SW 1271 (cell line): ENCODE results near the gene ISCA1.

Experiments used
- DNase-seq, 2 experiments: peaks; one replicate each; lab custom pipeline; 2025; lab: John Stamatoyannopoulos, UW

The ISCA1 gene

GRCh38 chr9:86222667-86223066, 59.7 kb downstream of the ISCA1 start:
- DNase-seq = no peak

- DNase-seq = no peak
Measured at GRCh38 chr9:86219606-86220005, 62.7 kb downstream of the ISCA1 start.

GRCh38 chr9:86217076-86217755, 65.1 kb downstream of the ISCA1 start:
- DNase-seq = no peak
